AG09309 (cell line): ENCODE results near the gene SMIM21.

ENCODE experiments used
- DNase-seq: peaks from one replicate; pipeline ENCODE4 v3.0.0-alpha.2; 2010; ENCODE audit warnings: low read depth
- H3K4me3 ChIP-seq: 2 replicates; pipeline ENCODE4 v1.5.1; 2011; ENCODE audit warnings: mild to moderate bottlenecking, low read depth, low read length, moderate library complexity; ENCODE audit not compliant: control insufficient read depth
- TF ChIP-seq, protein P1 (sequence below): IDR thresholded peaks from 2 replicates; pipeline ENCODE4 v1.5.1; 2011; ENCODE audit warnings: mild to moderate bottlenecking, low read depth, low read length, inconsistent platforms; ENCODE audit not compliant: insufficient read depth, control insufficient read depth; ENCODE audit errors: missing control alignments

Gene SMIM21

DNA sequence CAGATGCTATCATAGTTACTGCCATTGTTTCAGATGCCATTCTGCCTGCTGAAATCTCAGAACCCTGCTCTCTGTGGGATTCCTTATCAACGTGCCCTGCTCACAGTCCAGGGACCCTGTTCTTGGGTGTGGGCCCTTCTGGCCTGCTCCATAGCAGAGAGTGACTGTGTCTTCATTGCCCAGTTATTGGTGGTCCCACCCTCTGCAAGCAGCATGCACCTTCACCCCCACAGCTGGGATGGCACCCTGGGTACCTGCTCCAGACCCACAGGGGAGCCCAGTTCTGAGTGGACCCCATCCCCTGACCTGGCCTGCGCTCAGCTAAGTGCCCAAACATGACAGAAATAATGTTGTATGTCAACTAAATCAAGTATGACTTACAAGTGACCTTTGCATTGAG is 36.6 kb downstream of the SMIM21 start:
- TF ChIP-seq, protein P1, sequence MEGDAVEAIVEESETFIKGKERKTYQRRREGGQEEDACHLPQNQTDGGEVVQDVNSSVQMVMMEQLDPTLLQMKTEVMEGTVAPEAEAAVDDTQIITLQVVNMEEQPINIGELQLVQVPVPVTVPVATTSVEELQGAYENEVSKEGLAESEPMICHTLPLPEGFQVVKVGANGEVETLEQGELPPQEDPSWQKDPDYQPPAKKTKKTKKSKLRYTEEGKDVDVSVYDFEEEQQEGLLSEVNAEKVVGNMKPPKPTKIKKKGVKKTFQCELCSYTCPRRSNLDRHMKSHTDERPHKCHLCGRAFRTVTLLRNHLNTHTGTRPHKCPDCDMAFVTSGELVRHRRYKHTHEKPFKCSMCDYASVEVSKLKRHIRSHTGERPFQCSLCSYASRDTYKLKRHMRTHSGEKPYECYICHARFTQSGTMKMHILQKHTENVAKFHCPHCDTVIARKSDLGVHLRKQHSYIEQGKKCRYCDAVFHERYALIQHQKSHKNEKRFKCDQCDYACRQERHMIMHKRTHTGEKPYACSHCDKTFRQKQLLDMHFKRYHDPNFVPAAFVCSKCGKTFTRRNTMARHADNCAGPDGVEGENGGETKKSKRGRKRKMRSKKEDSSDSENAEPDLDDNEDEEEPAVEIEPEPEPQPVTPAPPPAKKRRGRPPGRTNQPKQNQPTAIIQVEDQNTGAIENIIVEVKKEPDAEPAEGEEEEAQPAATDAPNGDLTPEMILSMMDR: no peak
- H3K4me3 ChIP-seq: no peak overlapping the region
- DNase-seq: no peak

DNA sequence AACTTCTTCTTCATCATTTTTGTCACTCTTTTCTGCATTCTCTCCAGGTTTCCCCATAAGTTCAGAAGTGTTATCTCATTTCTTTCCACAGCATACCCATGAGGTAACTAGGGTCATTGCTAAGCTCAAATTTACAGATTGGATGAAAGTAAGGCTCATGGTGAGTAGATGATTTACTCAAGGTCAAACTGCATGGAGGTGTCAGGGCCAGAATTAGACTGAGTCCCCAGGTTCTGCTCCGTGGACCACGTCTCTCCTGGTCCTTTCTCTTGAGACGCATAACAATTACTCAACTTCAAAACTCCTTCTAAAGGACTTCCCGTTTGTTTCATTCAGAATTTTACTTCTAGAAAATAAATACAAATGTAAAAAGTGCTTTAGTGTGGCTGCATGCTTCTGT is 43.4 kb downstream of the SMIM21 start:
- TF ChIP-seq, protein P1: no peak
- no peak for DNase-seq
- H3K4me3 ChIP-seq: no peak overlapping the region

DNA sequence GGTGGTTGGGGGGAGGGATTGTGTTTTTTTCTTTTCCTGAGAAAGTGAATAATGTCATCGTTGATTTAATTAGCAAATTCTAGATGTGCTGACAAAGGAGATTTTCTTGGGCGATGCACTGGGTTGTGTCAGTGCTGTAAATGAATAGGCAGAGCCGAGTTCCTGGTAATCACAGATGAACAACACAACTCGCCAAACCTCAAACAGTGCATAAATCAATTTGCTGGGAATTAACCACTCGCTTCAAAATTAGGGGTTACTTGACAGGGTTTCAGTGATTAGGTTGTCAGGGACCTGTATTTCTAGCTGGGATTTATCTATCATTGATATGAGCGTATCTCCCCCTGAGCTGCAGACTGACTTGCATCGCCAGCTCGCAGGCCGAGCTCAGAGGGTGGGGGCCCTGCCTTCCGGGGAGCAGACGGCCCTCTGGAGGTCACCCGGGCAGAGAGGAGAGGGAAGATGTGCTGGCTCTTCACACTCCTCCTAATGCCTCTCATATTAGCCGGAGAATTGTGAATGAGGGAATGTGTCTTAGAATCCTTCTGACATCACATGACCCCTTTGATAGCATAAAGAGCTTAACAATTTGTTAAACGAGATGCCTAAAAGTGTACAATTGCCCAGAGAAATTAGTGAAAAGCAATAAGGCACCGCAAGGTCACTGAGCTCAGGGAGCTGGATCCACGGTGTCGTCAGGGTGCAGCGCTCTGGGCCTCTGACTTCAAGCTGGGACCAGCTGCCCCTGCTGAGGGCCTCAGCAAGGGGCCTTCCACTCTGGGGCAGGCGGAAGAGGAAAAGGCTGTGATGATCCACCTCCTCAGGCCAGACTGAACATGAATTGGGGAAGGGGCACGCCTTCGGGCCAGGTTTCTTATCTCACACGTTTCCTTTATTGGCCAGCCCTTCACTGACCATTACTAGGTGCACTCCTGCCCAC is 48.9 kb downstream of the SMIM21 start:
- no peak for DNase-seq
- H3K4me3 ChIP-seq: no peak overlapping the region
- TF ChIP-seq, protein P1: no peak

DNA sequence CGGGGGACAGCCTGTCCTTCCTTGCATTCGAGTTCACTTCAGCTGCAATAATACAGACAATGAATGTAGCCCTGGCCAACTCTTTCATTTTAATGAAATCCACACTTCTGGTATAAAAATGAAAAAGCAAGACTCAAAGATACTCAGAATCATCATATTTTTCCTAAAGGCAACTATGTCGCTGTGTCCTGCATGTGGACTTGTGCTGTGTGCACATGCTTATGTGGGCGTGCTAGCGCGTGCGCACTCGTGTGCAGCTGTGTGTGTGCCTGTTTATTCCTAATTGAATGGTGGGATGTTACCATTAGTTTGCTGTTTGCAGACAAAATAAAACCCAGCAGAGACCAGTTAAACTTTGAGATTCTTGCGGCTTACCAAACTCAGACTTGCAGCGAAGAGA is 49.6 kb downstream of the SMIM21 start:
- no peak overlapping the region for H3K4me3 ChIP-seq
- no peak for DNase-seq
- TF ChIP-seq, protein P1: no peak

DNA sequence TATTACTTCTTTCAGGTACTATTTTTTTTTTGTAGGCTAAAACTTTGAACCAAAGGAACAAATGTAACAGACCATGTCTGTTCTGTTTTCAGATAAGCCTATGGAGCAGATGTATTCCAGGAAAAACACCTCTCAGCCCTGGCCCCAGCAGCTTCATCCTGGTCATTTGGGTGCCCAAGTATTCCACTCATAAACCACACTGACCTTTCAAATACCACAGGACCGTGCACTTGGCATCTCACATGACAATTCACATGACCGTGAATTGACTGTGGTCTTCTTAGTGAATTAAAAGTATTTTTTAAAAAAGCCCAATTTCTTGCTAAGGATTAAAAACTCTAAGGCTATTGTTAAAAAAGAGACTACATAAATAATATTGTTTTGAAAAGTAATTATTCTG is 50.2 kb downstream of the SMIM21 start:
- no peak for DNase-seq
- no peak overlapping the region for H3K4me3 ChIP-seq
- TF ChIP-seq, protein P1: no peak

DNA sequence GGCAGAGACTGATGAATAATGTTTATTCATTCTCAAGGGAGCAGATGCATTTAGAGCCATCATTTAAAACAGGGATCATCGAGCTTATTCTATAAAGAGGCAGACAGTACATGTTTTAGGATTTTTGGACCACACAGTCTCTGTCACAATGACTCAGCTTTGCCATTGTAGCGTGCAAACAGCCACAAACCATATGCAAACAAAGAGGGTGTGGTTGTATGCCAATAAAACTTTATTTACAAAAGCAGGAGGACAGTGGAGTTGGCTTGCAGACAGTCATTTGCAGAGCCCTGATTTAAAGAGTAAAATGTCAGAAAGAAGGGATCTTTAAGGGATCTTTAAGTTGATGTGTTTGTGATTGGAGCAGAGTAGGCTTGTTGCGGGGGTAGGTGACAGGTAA is 51.5 kb downstream of the SMIM21 start:
- no peak for DNase-seq
- H3K4me3 ChIP-seq: no peak overlapping the region
- TF ChIP-seq, protein P1: no peak
